Stimulated activated CD8-positive, alpha-beta memory T cell treated with anti-CD3 and anti-CD28 coated beads, Interleukin-15, amount 100 ng/mL, for 4 hours (primary cell): ENCODE data around the gene CCL11.
"Not testable (repeated sequence)": the region's sequence is repeated elsewhere in the genome, so short reads cannot be mapped to it uniquely, and the experiment has no call there.

Experiments used
- DNase-seq, 2 donors: peaks; one replicate each; pipeline ENCODE4 v3.0.0-alpha.2; 2020; ENCODE audit warnings: low read depth in 2 of 2

CCL11 gene

DNA sequence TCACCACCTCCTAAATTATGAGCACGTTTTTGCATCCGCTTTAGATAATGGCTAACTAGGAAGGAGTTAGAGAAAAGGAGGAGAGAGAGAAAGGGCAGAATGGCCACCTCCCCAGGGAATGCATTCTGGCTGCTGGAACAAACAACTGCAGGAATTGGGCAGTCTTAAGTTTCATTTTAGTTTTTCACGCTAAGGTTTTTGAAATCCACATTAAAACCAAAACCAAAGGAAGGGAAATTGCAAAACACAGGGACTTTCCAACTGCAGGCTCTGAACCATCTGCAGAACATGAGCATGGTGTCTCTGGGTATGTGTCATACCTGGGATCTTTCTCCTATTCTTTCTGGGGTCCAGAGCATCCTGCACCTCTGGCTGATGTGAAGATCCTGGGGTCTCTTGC is 21.6 kb downstream of the CCL11 start:
- DNase-seq, result no peak

- no peak for DNase-seq
These were observed 22.8 kb downstream of the CCL11 start for GRCh38 chr17:34308371-34308770.

- no peak for DNase-seq
These were observed 25.7 kb downstream of the CCL11 start for GRCh38 chr17:34311291-34311690.

DNA sequence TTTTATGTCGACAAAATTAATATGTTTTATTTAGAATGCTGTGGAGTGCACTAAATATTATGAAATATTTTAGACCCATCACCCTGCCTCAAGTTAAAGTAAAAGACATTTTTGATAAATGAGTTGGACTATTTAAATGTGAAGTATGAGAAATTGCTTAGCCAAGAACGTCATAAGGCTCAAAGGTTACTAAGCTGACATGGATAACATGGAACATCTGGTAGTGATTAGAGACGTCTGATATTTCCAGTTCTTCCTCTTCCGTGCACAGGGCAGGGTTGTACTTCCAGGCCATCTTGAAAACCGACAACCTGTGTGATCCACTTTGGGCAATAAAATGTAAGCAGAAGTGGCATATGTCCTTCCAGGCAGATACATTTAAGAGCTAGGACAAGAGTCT is 26.5 kb downstream of the CCL11 start:
- DNase-seq, result no peak

DNA sequence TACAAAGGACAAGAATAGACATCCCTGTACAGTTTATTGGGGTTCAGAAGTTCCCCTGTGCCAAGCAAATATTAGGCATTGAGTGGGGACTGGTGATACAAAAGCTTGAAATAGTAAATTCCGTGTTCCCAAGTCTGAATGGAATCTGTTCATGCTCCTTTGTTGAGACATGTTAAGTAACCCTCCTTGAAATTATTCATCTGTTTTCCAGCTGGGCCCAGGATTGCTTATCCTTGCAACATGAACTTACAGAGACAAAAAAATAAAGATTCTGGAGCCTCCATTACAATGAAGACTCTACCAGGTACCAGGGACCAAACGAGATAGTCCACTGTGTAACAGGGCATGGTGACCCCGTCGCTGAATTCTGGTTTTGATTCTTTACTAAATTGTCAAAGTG is 27.6 kb downstream of the CCL11 start:
- no peak for DNase-seq

GRCh38 chr17:34314279-34314678 is 28.7 kb downstream of the CCL11 start:
- no peak for DNase-seq

DNA sequence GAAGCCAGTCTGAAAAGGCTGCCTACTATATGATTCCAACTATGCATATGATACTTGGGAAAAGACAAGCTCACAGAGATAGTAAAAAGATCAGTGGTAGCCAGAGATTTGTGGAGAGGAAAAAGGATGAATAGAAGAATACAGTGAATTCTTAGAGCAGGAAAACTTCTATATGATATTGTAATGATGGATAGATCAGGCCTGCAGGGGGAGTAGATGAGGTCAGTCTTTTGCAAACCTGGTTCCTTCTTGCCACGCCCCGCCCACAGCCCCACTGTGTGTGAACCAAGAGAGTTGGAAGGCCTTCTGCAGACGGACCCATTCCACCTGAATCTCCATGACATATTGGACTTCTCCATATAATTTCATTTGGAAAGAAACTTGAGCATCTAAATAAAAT is 32.9 kb downstream of the CCL11 start:
- no peak for DNase-seq

DNA sequence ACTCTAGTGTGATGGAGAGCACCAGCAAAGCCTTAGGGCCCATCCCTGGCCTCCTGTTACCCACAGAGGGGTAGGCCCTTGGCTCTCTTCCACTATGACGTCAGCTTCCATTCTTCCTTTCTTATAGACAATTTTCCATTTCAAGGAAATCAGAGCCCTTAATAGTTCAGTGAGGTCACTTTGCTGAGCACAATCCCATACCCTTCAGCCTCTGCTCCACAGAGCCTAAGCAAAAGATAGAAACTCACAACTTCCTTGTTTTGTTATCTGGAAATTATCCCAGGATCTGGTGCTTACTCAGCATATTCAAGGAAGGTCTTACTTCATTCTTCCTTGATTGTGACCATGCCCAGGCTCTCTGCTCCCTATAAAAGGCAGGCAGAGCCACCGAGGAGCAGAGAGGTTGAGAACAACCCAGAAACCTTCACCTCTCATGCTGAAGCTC is 33.5 kb downstream of the CCL11 start, which contains the start of gene CCL8:
TSS of gene CCL8 (plus strand) at position 397 of the 445 bp plus-strand sequence. CDS start 67 bp downstream, outside the sequence.
- DNase-seq, result no peak

GRCh38 chr17:34321964-34322363 is 36.4 kb downstream of the CCL11 start:
- no peak for DNase-seq

- not testable (repeated sequence) for DNase-seq
These were observed 42.0 kb downstream of the CCL11 start for GRCh38 chr17:34327580-34327979.

DNA sequence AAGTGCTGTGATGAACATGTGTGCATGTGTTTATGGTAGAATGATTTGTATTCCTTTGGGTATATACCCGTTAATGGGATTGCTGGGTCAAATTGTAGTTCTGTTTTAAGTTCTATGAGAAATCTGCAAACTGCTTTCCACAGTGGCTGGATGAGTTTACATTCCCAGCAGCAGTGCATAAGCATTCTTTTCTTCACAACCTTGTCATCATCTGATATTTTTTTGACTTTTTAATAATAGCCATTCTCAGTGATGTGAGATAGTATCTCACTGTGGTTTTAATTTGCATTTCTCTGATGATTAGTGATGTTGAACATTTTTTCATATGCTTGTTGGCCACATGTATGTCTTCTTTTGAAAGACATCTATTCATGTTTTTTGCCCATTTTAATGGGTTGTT is 52.2 kb downstream of the CCL11 start:
- no peak for DNase-seq
